Measurements from ENCODE around the gene TRUB2. TPM values are rescaled to one million over a fixed set of nuclear protein-coding genes. Genes with fewer than 3 reads are reported as not detected.

Gene TRUB2
- total and polyA plus RNA-seq, 4 donors, result 14.6 to 28.9 (median 17.2) TPM

DNA sequence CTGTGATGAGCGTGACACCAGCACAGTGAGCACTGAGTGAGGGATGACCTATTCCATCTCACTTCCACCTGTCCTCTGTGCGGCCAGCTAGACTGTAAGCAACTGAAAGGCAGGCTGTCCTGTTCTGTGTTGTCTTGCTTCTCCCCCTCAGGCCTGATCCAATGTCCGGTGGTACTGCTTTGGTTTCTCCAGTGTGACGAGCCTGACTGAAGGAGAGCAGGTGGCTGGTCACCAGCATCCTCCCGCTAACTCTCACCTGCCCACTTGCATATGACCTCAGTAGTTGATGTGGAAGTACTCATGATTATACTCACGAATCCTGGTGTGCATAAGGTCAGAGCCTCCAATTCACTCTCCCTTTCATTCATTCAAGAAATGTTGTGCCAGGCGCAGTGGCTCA is 15.7 kb upstream of the TRUB2 start:
- DNase-seq (no peak), ATAC-seq (ENCODE audit: insufficient read depth, low FRiP score) (no peak)
- Histone ChIP-seq H3K4me3 (no peak overlapping the region), H3K27me3 (ENCODE audit: control insufficient read depth in 3 of 3, insufficient read depth in 3 of 3, low read length in 2 of 3) (no peaks in the 10 kb centered on the region), H3K9ac (ENCODE audit: insufficient read depth in 1 of 2, low read length in 2 of 2) (no peak overlapping the region), H3K36me3 (ENCODE audit: control insufficient read depth in 4 of 4, insufficient read depth in 4 of 4, low read length in 4 of 4) (peaks cover 0 to 11% (median 0%) of the 10 kb centered on the region in 4 donors), H3K9me3 (ENCODE audit: control insufficient read depth in 4 of 4, insufficient read depth in 3 of 4, low read length in 3 of 4) (no peaks in the 10 kb centered on the region), H3K4me1 (ENCODE audit: control insufficient read depth in 5 of 5, insufficient read depth in 5 of 5, low read length in 5 of 5) (peaks cover 0 to 7% (median 2%) of the 10 kb centered on the region in 5 donors), H3K27ac (ENCODE audit: low read depth in 1 of 2, low read length in 1 of 2) (no peak overlapping the region)
- TF ChIP-seq, protein P1, sequence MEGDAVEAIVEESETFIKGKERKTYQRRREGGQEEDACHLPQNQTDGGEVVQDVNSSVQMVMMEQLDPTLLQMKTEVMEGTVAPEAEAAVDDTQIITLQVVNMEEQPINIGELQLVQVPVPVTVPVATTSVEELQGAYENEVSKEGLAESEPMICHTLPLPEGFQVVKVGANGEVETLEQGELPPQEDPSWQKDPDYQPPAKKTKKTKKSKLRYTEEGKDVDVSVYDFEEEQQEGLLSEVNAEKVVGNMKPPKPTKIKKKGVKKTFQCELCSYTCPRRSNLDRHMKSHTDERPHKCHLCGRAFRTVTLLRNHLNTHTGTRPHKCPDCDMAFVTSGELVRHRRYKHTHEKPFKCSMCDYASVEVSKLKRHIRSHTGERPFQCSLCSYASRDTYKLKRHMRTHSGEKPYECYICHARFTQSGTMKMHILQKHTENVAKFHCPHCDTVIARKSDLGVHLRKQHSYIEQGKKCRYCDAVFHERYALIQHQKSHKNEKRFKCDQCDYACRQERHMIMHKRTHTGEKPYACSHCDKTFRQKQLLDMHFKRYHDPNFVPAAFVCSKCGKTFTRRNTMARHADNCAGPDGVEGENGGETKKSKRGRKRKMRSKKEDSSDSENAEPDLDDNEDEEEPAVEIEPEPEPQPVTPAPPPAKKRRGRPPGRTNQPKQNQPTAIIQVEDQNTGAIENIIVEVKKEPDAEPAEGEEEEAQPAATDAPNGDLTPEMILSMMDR (IDR thresholded peaks at IDR 0.05; ENCODE audit: control extremely low read depth, extremely low read depth), result no peak
- WGBS, 2 donors, result 95 to 97% methylated on average over 7 of the region's 7 CpGs

DNA sequence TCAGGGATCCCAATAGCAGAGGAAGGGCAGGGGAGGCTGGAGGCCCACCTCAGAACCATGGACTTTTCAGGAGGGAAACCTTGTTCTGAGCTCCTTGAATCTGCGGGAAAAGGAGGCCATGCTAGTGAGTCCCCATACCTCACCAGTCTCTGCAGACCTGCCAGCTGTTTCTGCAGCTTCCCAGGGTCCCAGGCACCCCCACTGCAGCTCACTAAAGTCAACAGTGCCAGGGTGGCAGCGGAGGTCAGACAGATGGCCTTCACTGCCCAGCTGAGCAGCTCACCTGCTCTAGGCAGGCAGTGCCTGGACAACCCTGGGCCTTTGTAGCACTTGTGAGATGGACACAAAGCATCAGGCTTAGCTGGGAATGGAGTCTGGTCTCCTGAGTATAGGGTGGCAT is 13.7 kb upstream of the TRUB2 start:
- Histone ChIP-seq H3K27me3 (ENCODE audit: control insufficient read depth in 3 of 3, insufficient read depth in 3 of 3, low read length in 2 of 3) (no peaks in the 10 kb centered on the region), H3K36me3 (ENCODE audit: control insufficient read depth in 4 of 4, insufficient read depth in 4 of 4, low read length in 4 of 4) (peaks cover 0 to 20% (median 1%) of the 10 kb centered on the region in 4 donors), H3K9ac (ENCODE audit: insufficient read depth in 1 of 2, low read length in 2 of 2) (no peak overlapping the region), H3K4me1 (ENCODE audit: control insufficient read depth in 5 of 5, insufficient read depth in 5 of 5, low read length in 5 of 5) (peaks cover 0 to 3% (median 0%) of the 10 kb centered on the region in 5 donors), H3K4me3 (no peak overlapping the region), H3K27ac (ENCODE audit: low read depth in 1 of 2, low read length in 1 of 2) (no peak overlapping the region), H3K9me3 (ENCODE audit: control insufficient read depth in 4 of 4, insufficient read depth in 3 of 4, low read length in 3 of 4) (no peaks in the 10 kb centered on the region)
- TF ChIP-seq, protein P1 (IDR thresholded peaks at IDR 0.05; ENCODE audit: control extremely low read depth, extremely low read depth), result no peak
- 93 to 94% methylated on average over 2 of the region's 2 CpGs for WGBS, 2 donors
- no peak for ATAC-seq (ENCODE audit: insufficient read depth, low FRiP score)
- no peak for DNase-seq

GRCh38 chr9:128335161-128335560 is 12.9 kb upstream of the TRUB2 start:
- peak overlapping the region in 1 of 2 donors; percentile 25 for H3K9ac ChIP-seq (ENCODE audit: insufficient read depth in 1 of 2, low read length in 2 of 2)
- ATAC-seq (ENCODE audit: insufficient read depth, low FRiP score) (no peak), DNase-seq (peak; percentile 14 to 65 (median 41))
- no peak overlapping the region for H3K27ac ChIP-seq (ENCODE audit: low read depth in 1 of 2, low read length in 1 of 2)
- WGBS, 2 donors, result 84 to 92% methylated on average over 7 of the region's 7 CpGs
- H3K36me3 ChIP-seq (ENCODE audit: control insufficient read depth in 4 of 4, insufficient read depth in 4 of 4, low read length in 4 of 4), result peaks cover 0 to 20% (median 1%) of the 10 kb centered on the region in 4 donors
- H3K4me3 ChIP-seq, result no peak overlapping the region
- no peaks in the 10 kb centered on the region for H3K4me1 ChIP-seq (ENCODE audit: control insufficient read depth in 5 of 5, insufficient read depth in 5 of 5, low read length in 5 of 5)
- TF ChIP-seq, protein P1 (IDR thresholded peaks at IDR 0.05; ENCODE audit: control extremely low read depth, extremely low read depth), result no peak
- no peaks in the 10 kb centered on the region for H3K9me3 ChIP-seq (ENCODE audit: control insufficient read depth in 4 of 4, insufficient read depth in 3 of 4, low read length in 3 of 4)
- H3K27me3 ChIP-seq (ENCODE audit: control insufficient read depth in 3 of 3, insufficient read depth in 3 of 3, low read length in 2 of 3), result no peaks in the 10 kb centered on the region

DNA sequence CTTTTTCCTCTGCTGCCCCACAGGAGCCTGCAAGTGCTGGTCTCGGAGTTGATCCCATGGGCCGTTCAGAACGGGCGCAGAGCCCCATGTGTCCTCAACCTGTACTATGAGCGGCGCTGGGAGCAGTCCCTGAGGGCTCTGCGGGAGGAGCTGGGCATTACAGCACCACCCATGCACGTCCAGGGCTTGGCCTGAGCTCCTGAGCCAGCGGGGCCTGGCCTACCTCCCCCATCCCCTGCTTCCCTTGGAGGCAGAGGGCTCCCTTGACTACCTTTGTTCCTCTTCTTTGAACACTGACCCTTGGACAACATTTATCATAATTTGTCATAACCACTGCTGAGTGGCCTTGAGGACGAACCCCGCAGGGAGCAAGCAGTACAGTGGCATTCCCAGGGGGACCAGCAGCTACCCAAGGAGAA is 11.2 kb upstream of the TRUB2 start:
- H3K9ac ChIP-seq (ENCODE audit: insufficient read depth in 1 of 2, low read length in 2 of 2), result no peak overlapping the region
- no peaks in the 10 kb centered on the region for H3K4me1 ChIP-seq (ENCODE audit: control insufficient read depth in 5 of 5, insufficient read depth in 5 of 5, low read length in 5 of 5)
- H3K27me3 ChIP-seq (ENCODE audit: control insufficient read depth in 3 of 3, insufficient read depth in 3 of 3, low read length in 2 of 3), result no peaks in the 10 kb centered on the region
- WGBS, 2 donors, result 89 to 95% methylated on average over 11 of the region's 11 CpGs
- H3K36me3 ChIP-seq (ENCODE audit: control insufficient read depth in 4 of 4, insufficient read depth in 4 of 4, low read length in 4 of 4), result peaks cover 2 to 20% (median 4%) of the 10 kb centered on the region in 4 donors
- DNase-seq (no peak), ATAC-seq (ENCODE audit: insufficient read depth, low FRiP score) (no peak)
- no peak overlapping the region for H3K27ac ChIP-seq (ENCODE audit: low read depth in 1 of 2, low read length in 1 of 2)
- TF ChIP-seq, protein P1 (IDR thresholded peaks at IDR 0.05; ENCODE audit: control extremely low read depth, extremely low read depth), result no peak
- H3K9me3 ChIP-seq (ENCODE audit: control insufficient read depth in 4 of 4, insufficient read depth in 3 of 4, low read length in 3 of 4), result no peaks in the 10 kb centered on the region
- H3K4me3 ChIP-seq, result no peak overlapping the region

Measured in lung (tissue), 12 donors.